ENCODE data around the gene CD1E.

DNA sequence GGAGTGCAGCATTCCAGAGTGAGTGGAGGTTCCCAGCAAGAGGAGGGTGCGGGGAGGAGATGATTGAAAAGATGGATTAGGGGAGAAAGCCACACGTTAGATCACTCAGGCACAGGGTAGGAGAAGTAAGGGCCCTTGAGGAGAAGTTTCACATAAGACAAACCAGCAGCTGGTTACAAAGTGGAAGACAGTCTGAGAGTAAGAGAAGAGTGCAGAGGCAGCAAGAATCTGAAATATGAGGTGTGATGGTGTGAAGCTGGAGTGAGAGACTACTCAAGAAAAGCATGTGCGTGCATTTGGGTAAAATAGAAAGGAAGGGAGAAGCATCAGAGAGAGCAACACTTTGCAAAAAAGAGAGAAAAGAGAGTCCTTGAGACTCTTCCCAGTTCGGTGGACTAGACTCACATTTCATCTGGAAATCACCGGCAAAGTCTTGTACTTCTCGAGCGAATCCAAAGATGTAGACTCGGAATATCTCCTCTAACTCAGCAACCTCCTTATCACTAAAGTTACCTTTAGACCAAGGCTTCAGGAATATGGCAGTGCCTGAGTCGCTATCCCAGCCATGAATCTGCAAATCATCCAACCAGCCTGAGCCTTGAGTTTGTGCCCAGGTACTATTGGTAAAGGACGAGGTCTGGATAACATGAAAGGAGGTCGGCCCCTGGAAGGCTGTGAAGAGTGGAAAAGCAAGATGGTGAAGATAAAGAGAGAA lies 23.1 kb upstream of the CD1E start:
- TF ChIP-seq RFX5 (IDR thresholded peaks at IDR 0.05; ENCODE audit: low read length) = no peak
- TF ChIP-seq RAD21 (IDR thresholded peaks at IDR 0.05; ENCODE audit: low read length) = no peak
- TF ChIP-seq GABPA (IDR thresholded peaks at IDR 0.05; ENCODE audit: low read depth) = no peak
- TF ChIP-seq, protein P1, sequence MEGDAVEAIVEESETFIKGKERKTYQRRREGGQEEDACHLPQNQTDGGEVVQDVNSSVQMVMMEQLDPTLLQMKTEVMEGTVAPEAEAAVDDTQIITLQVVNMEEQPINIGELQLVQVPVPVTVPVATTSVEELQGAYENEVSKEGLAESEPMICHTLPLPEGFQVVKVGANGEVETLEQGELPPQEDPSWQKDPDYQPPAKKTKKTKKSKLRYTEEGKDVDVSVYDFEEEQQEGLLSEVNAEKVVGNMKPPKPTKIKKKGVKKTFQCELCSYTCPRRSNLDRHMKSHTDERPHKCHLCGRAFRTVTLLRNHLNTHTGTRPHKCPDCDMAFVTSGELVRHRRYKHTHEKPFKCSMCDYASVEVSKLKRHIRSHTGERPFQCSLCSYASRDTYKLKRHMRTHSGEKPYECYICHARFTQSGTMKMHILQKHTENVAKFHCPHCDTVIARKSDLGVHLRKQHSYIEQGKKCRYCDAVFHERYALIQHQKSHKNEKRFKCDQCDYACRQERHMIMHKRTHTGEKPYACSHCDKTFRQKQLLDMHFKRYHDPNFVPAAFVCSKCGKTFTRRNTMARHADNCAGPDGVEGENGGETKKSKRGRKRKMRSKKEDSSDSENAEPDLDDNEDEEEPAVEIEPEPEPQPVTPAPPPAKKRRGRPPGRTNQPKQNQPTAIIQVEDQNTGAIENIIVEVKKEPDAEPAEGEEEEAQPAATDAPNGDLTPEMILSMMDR (IDR thresholded peaks at IDR 0.05) = no peak
